Tibial artery (tissue), 4 donors: ENCODE data around the gene SPATA9.
A peak's percentile ranks its signal among the peaks of the same experiment; 100 is the strongest.

Experiments used
- DNase-seq, 2 donors: peaks; one replicate each; pipeline ENCODE4 v3.0.0-alpha.2; 2019
- H3K27ac ChIP-seq, 2 donors: fragments of 200-600 bp; sonication (generic) in 1 of 2; 1 replicate in 1 of 2; 2 replicates in 1 of 2; pipeline ENCODE4 v1.5.1; 2018 to 2019; ENCODE audit warnings: mild to moderate bottlenecking in 1 of 2
- H3K27me3 ChIP-seq, 2 donors: fragments of 200-600 bp; sonication (generic) in 1 of 2; one replicate each; pipeline versions ENCODE4 v1.5.1 to v1.6.0; 2016 to 2019
- H3K36me3 ChIP-seq, 3 donors: fragments of 200-600 bp; sonication (generic) in 2 of 3; one replicate each; pipeline ENCODE4 v1.5.1; 2016 to 2019; ENCODE audit warnings: mild to moderate bottlenecking in 2 of 3
- H3K4me1 ChIP-seq, 4 donors: fragments of 200-600 bp; sonication (generic) in 2 of 4; 1 replicate in 3 of 4; 2 replicates in 1 of 4; pipeline ENCODE4 v1.5.1; 2016 to 2019
- H3K4me3 ChIP-seq, 2 donors: fragments of 200-600 bp; sonication (generic) in 1 of 2; 1 replicate in 1 of 2; 2 replicates in 1 of 2; pipeline ENCODE4 v1.5.1; 2018 to 2019; ENCODE audit warnings: mild to moderate bottlenecking in 2 of 2
- H3K9me3 ChIP-seq, 3 donors: fragments of 200-600 bp; sonication (generic) in 1 of 3; one replicate each; pipeline ENCODE4 v1.5.1; 2016 to 2019
- intact Hi-C: fragments of 100-400 bp; cut with DNase I; formaldehyde crosslinking; loops from one replicate; pipeline ENCODE4 v1.15.0; 2023; ENCODE audit warnings: low total_unique reads
- TF ChIP-seq, protein P1 (sequence below), 2 experiments: fragments of 200-600 bp in 1 of 2; fragments of 450-650 bp in 1 of 2; IDR thresholded peaks; one replicate each; pipeline ENCODE4 v1.5.1; 2017 to 2019; ENCODE audit warnings: antibody characterized with exemption in 2 of 2, mild to moderate bottlenecking in 1 of 2, moderate library complexity in 1 of 2

SPATA9 gene

DNA sequence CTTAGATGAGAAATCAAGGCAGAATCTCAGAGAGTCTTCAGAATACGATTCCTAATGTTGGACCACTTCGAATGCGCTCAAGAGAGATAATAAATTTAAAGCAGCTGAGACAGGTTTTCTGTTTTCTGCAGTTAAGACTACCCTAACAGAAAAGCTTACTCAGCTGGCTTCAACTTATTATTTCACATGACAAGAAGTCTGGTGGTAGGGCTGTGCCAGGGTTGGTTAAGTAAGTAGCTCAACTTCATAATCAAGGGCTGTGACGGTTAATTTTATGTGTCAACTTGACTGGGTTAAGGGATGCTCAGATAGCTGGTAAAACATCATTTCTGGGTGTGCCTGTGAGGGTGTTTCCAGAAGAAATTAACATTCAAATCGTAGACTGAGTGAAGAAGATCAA, 59.1 kb downstream of the SPATA9 start:
- TF ChIP-seq, protein P1, sequence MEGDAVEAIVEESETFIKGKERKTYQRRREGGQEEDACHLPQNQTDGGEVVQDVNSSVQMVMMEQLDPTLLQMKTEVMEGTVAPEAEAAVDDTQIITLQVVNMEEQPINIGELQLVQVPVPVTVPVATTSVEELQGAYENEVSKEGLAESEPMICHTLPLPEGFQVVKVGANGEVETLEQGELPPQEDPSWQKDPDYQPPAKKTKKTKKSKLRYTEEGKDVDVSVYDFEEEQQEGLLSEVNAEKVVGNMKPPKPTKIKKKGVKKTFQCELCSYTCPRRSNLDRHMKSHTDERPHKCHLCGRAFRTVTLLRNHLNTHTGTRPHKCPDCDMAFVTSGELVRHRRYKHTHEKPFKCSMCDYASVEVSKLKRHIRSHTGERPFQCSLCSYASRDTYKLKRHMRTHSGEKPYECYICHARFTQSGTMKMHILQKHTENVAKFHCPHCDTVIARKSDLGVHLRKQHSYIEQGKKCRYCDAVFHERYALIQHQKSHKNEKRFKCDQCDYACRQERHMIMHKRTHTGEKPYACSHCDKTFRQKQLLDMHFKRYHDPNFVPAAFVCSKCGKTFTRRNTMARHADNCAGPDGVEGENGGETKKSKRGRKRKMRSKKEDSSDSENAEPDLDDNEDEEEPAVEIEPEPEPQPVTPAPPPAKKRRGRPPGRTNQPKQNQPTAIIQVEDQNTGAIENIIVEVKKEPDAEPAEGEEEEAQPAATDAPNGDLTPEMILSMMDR (IDR thresholded peaks at IDR 0.05) = no peak
- H3K27me3 ChIP-seq = no peaks in the 10 kb centered on the region
- intact Hi-C loops = no loop called here
- H3K9me3 ChIP-seq = no peaks in the 10 kb centered on the region
- H3K36me3 ChIP-seq = no peaks in the 10 kb centered on the region
- H3K4me1 ChIP-seq = peaks cover 0 to 19% (median 14%) of the 10 kb centered on the region in 4 donors
- H3K4me3 ChIP-seq = no peak overlapping the region
- H3K27ac ChIP-seq = no peak overlapping the region
- DNase-seq = no peak

DNA sequence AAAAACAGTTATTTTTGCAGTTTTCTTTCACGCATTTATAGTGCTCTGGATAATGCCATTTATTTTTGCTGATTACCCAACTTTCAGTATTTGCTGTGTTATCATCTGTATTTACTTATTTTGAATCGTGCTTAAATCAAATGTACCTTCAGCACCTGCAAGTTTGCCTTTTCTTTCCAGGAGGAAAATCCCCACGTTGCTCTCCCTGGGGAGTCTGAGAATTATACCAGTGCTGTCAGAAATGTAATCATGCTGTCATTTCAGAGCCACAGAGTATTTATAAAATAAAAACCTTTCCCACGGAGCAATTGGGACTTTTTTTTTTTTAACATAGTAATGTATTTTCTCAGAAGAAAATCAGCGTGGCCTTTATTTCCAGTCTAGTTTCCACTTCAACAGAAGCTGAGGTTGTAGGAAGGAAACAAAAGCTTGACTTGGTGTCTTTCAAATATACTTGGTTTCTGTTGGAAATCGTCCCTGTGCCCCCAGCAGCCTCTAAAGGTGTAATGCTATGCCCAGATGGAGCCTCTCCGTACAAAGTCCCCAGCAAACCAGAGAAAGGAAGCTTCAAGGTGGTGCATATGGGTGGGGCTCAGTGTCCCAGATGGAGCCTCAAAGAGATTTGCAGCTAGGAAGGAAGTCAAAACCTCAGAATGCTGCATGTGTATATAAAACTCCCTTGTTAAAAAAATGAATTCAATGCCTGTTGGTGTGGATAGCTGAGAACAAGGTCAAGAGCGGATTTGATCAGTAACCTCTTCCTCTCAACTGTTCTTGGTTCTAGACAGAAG, 60.8 kb downstream of the SPATA9 start:
- Histone ChIP-seq H3K9me3 (no peaks in the 10 kb centered on the region), H3K27ac (no peak overlapping the region), H3K4me1 (peaks cover 0 to 19% (median 14%) of the 10 kb centered on the region in 4 donors), H3K27me3 (no peaks in the 10 kb centered on the region), H3K36me3 (no peaks in the 10 kb centered on the region), H3K4me3 (peak overlapping the region in 1 of 2 donors; percentile 57)
- TF ChIP-seq, protein P1 (IDR thresholded peaks at IDR 0.05) = no peak
- intact Hi-C loops = no loop called here
- DNase-seq = no peak

DNA sequence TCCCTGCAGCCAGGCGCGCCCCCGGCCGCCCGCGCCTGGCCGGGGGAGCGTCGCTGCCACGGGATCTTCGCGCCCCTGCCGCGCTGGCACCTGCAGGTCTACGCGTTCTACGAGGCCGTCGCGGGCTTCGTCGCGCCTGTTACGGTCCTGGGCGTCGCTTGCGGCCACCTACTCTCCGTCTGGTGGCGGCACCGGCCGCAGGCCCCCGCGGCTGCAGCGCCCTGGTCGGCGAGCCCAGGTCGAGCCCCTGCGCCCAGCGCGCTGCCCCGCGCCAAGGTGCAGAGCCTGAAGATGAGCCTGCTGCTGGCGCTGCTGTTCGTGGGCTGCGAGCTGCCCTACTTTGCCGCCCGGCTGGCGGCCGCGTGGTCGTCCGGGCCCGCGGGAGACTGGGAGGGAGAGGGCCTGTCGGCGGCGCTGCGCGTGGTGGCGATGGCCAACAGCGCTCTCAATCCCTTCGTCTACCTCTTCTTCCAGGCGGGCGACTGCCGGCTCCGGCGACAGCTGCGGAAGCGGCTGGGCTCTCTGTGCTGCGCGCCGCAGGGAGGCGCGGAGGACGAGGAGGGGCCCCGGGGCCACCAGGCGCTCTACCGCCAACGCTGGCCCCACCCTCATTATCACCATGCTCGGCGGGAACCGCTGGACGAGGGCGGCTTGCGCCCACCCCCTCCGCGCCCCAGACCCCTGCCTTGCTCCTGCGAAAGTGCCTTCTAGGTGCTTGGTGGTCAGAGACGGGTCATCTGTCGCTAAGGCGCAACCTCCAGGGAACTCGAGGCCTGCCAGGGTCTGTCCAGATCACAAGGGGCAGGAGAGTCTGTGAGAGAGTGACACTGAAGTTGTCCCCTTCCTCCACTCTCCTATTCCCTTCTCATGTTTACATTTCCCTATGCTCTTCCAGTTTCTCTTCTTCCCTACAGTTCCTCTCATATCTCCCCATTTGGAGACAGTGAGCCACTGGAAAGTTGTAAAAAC, 61.6 kb downstream of the SPATA9 start:
- H3K27ac ChIP-seq = peak overlapping the region; percentile 29 to 51
- intact Hi-C loops = no loop called here
- H3K9me3 ChIP-seq = no peaks in the 10 kb centered on the region
- TF ChIP-seq, protein P1 (IDR thresholded peaks at IDR 0.05) = no peak
- peaks cover 0 to 19% (median 14%) of the 10 kb centered on the region in 4 donors for H3K4me1 ChIP-seq
- H3K36me3 ChIP-seq = no peaks in the 10 kb centered on the region
- peak in 1 of 2 donors; percentile 69 for DNase-seq
- peak overlapping the region; percentile 57 to 66 for H3K4me3 ChIP-seq
- no peaks in the 10 kb centered on the region for H3K27me3 ChIP-seq

DNA sequence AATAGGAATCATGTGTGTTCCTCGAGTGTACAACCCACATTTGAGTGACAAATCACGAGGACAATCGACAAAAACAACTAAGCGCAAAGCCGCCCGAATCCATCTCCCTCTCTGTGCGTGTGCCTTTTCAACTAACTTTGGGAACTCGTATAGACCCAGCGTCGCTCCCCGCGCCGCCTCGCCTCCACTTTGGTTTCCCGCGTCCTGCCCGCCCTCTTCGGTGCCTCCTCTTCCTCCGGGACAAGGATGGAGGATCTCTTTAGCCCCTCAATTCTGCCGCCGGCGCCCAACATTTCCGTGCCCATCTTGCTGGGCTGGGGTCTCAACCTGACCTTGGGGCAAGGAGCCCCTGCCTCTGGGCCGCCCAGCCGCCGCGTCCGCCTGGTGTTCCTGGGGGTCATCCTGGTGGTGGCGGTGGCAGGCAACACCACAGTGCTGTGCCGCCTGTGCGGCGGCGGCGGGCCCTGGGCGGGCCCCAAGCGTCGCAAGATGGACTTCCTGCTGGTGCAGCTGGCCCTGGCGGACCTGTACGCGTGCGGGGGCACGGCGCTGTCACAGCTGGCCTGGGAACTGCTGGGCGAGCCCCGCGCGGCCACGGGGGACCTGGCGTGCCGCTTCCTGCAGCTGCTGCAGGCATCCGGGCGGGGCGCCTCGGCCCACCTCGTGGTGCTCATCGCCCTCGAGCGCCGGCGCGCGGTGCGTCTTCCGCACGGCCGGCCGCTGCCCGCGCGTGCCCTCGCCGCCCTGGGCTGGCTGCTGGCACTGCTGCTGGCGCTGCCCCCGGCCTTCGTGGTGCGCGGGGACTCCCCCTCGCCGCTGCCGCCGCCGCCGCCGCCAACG, 62.5 kb downstream of the SPATA9 start, which contains the start of gene GPR150:
GPR150 (plus strand) TSS at position 58 of the 840 bp plus-strand sequence; CDS start at position 247, 189 bp downstream.
- peaks cover 0 to 19% (median 14%) of the 10 kb centered on the region in 4 donors for H3K4me1 ChIP-seq
- no peaks in the 10 kb centered on the region for H3K36me3 ChIP-seq
- TF ChIP-seq, protein P1 (IDR thresholded peaks at IDR 0.05) = peak in 1 of 2 experiments; percentile 12
- H3K27me3 ChIP-seq = no peaks in the 10 kb centered on the region
- intact Hi-C loops = no loop called here
- DNase-seq = peak in 1 of 2 donors; percentile 76
- no peaks in the 10 kb centered on the region for H3K9me3 ChIP-seq
- H3K27ac ChIP-seq = peak within 1 kb of the TSS; percentile 29 to 51
- peak within 1 kb of the TSS; percentile 57 to 66 for H3K4me3 ChIP-seq
